GM12878 (cell line): ENCODE data around the gene TBKBP1. TPM values are rescaled to one million over a fixed set of nuclear protein-coding genes. Genes with fewer than 3 reads are reported as not detected.

Source experiments
- ATF3 ChIP-seq: IDR thresholded peaks from 2 replicates; pipeline ENCODE4 v1.6.1; 2011; ENCODE audit warnings: low read depth, mild to moderate bottlenecking, low read length, moderate library complexity, borderline replicate concordance; ENCODE audit errors: extremely low read depth
- BHLHE40 ChIP-seq, 2 experiments: fragments of 450-650 bp in 1 of 2; IDR thresholded peaks; 2 replicates each; pipeline ENCODE4 v1.6.1; 2011 to 2017; ENCODE audit warnings: low read depth in 2 of 2, borderline replicate concordance in 1 of 2, improper control_type of control experiment in 1 of 2, low read length in 1 of 2, mild to moderate bottlenecking in 1 of 2
- CREB1 ChIP-seq: IDR thresholded peaks from 2 replicates; pipeline ENCODE4 v1.6.1; 2012; ENCODE audit warnings: low read depth, mild to moderate bottlenecking, inconsistent platforms
- EED ChIP-seq: sonication (generic); IDR thresholded peaks from 2 replicates; pipeline ENCODE4 v1.6.1; 2016; ENCODE audit warnings: antibody characterized with exemption, low read depth
- EGR1 ChIP-seq, 2 experiments: IDR thresholded peaks; 1 replicate in 1 of 2; 2 replicates in 1 of 2; pipeline ENCODE4 v1.6.1; 2011 to 2012; ENCODE audit warnings: low read depth in 2 of 2, low read length in 2 of 2, borderline replicate concordance in 1 of 2, mild to moderate bottlenecking in 1 of 2, moderate library complexity in 1 of 2
- ELK1 ChIP-seq: IDR thresholded peaks from 2 replicates; pipeline ENCODE4 v1.6.1; 2012; ENCODE audit warnings: low read depth, low read length, improper control_type of control experiment
- EP300 ChIP-seq, 2 experiments: fragments of 150-350 bp in 1 of 2; IDR thresholded peaks; 2 replicates each; pipeline ENCODE4 v1.6.1; 2011 to 2012; ENCODE audit warnings: low read depth in 2 of 2, low read length in 2 of 2, borderline replicate concordance in 1 of 2, improper control_type of control experiment in 1 of 2, inconsistent platforms in 1 of 2; ENCODE audit not compliant: control insufficient read depth in 1 of 2
- GABPA ChIP-seq: IDR thresholded peaks from 2 replicates; pipeline ENCODE4 v1.6.1; 2014; ENCODE audit warnings: antibody characterized with exemption, low read depth, mild to moderate bottlenecking, inconsistent platforms
- KDM1A ChIP-seq: fragments of 200-600 bp; sonication (generic); IDR thresholded peaks from 2 replicates; pipeline ENCODE4 v1.6.1; 2016; ENCODE audit warnings: borderline replicate concordance
- NR2C2 ChIP-seq: IDR thresholded peaks from 2 replicates; pipeline ENCODE4 v1.6.1; 2011; ENCODE audit warnings: borderline replicate concordance, low read depth; ENCODE audit not compliant: control insufficient read depth, insufficient read length
- PAX8 ChIP-seq: fragments of 450-650 bp; IDR thresholded peaks from 2 replicates; pipeline ENCODE4 v1.6.1; 2017; ENCODE audit warnings: mild to moderate bottlenecking, moderate library complexity
- POU2F2 ChIP-seq: IDR thresholded peaks from 3 replicates; pipeline ENCODE4 v1.6.1; 2011; ENCODE audit warnings: low read depth, mild to moderate bottlenecking, low read length, borderline replicate concordance
- RAD51 ChIP-seq: fragments of 450-650 bp; IDR thresholded peaks from 2 replicates; pipeline ENCODE4 v1.6.1; 2016; ENCODE audit warnings: moderate library complexity, mild to moderate bottlenecking, inconsistent platforms
- RBBP5 ChIP-seq: fragments of 200-600 bp; sonication (generic); conservative IDR thresholded peaks from 2 replicates; pipeline ENCODE4 v1.6.1; 2016
- SMAD5 ChIP-seq: IDR thresholded peaks from 2 replicates; pipeline ENCODE4 v1.6.1; 2016; ENCODE audit warnings: antibody characterized with exemption, low read depth
- USF2 ChIP-seq: IDR thresholded peaks from 2 replicates; pipeline ENCODE4 v1.6.1; 2011; ENCODE audit warnings: low read depth, low read length, improper control_type of control experiment, borderline replicate concordance
- ZBTB40 ChIP-seq: fragments of 450-650 bp; IDR thresholded peaks from 2 replicates; pipeline ENCODE4 v1.6.1; 2016; ENCODE audit warnings: mild to moderate bottlenecking, moderate library complexity, borderline replicate concordance
- ZNF687 ChIP-seq: fragments of 450-650 bp; IDR thresholded peaks from 2 replicates; pipeline ENCODE4 v1.6.1; 2017; ENCODE audit warnings: mild to moderate bottlenecking, moderate library complexity
- polyA plus RNA-seq, 11 experiments: library from polyadenylated mRNA; depleted of rRNA in 4 of 11; unstranded in 6 of 11; stranded (reverse) in 5 of 11; fragments of >200 nt; fragmentation: Nextera tagmentation in 4 of 11; fragmentation: Illumina TruSeq in 1 of 11; extraction: Ambion mirVana in 4 of 11; extraction: Trizol in 1 of 11; gene quantifications; 1 replicate in 1 of 11; 2 replicates in 10 of 11; pipeline versions ENCODE4 v1.2.1 to v1.2.3, GENCODE V29; 2011 to 2016; ENCODE audit warnings: inconsistent platforms in 2 of 11, missing spikeins in 2 of 11, low read depth in 1 of 11
- total RNA-seq, 4 experiments: library from RNA; depleted of rRNA in 3 of 4; stranded (reverse); fragments of >200 nt in 3 of 4; fragmentation: Illumina TruSeq in 1 of 4; extraction: Trizol in 1 of 4; gene quantifications; 2 replicates each; pipeline versions ENCODE4 v1.2.1 to v1.2.3, GENCODE V29; 2013 to 2021

The TBKBP1 gene
- total and polyA plus RNA-seq, 10 of the 15 experiments (the other 5 are each of a cell fraction or from before 2014, with no cell fraction given), result 0.11 to 2.7 (median 0.74) TPM; not detected in 3

GRCh38 chr17:47719411-47720152, 25.6 kb downstream of the TBKBP1 start (continued):
- TF ChIP-seq NR2C2, result no peak
- no peak for TF ChIP-seq ZNF687
- TF ChIP-seq ELK1, result no peak
- no peak for TF ChIP-seq USF2
- no peak for TF ChIP-seq KDM1A
- no peak for TF ChIP-seq PAX8
- no peak for TF ChIP-seq EGR1 (IDR thresholded peaks at IDR 0.05; ENCODE audit: borderline replicate concordance in 1 of 2, low read depth in 2 of 2, low read length in 2 of 2)
- TF ChIP-seq BHLHE40 (IDR thresholded peaks at IDR 0.05; ENCODE audit: borderline replicate concordance in 1 of 2, low read depth in 2 of 2, low read length in 1 of 2), result peak; percentile 14 to 76; a peak in 3 of 4 replicates
- TF ChIP-seq ATF3, result no peak
- no peak for TF ChIP-seq RAD51
- TF ChIP-seq SMAD5, result no peak
- no peak for TF ChIP-seq RBBP5
- no peak for TF ChIP-seq ZBTB40
- TF ChIP-seq CREB1, result no peak
- no peak for TF ChIP-seq EED
- peak; percentile 41; the same call in 1 of the 3 replicates for TF ChIP-seq POU2F2
- no peak for TF ChIP-seq GABPA
- no peak for TF ChIP-seq EP300 (IDR thresholded peaks at IDR 0.05; ENCODE audit: borderline replicate concordance in 1 of 2, control insufficient read depth in 1 of 2, low read depth in 2 of 2, low read length in 2 of 2)
